ENCODE measurements around the gene S100A7A.

The S100A7A gene

DNA sequence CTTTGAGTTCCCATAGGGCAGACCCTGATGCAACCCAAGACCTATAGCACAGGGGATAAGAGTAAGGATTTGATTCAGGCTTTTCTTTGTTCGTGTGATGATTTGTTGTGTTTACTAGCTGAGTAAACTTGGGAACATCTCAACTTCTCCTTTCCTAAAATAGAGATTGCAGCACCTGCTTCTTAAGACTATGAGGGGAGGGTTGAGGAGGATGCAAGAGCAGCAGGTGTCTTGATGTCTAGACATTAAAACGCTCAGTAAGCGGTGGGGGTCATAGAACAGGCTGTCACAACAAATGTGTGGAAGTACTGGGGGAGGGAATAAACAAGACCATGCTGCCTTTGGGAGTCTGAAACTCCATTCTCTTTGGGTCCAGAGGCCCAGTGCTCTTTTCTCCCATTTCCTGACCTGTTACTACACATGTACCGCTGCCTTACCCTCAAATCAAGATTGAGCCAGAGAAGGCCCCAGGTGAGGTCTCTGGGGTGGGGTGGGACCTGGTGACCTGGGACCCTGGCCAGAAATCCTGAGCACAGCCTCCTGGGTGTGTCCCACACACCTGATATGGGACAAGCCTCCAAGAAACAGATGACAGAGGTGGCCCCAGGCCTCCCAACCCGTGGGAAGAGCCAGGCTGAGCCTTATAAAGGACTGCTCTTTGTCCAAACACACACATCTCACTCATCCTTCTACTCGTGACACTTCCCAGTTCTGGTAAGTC, at the start of gene S100A7A:
S100A7A (plus strand) TSS at position 671 of the 721 bp plus-strand sequence. CDS start 1,563 bp downstream, outside the sequence.
- no peak for DNase-seq

GRCh38 chr1:153367090-153367489, 49.2 kb upstream of the S100A7A start:
- no peak for DNase-seq

- no peak for DNase-seq
Observed at GRCh38 chr1:153368495-153368894, 47.8 kb upstream of the S100A7A start.

DNA sequence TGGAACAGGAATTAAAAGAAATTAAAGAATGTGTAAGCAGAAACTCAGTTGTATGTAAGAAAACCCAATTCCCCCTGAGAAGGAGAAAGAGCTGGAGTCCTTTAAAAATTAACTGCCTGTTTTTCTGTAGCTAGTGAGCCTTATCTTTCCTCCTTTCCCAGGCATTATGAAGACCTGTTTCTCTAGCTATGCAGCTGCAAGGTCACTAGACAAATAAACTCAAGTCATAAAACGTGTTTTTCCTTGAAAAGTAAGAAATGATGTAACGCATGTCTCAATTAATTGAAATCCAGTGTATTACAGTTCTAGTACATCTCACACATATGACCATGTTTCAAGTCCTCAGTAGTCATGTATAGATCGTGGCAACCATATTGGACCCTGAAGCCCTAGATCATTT, 46.2 kb upstream of the S100A7A start:
- DNase-seq, result no peak

DNA sequence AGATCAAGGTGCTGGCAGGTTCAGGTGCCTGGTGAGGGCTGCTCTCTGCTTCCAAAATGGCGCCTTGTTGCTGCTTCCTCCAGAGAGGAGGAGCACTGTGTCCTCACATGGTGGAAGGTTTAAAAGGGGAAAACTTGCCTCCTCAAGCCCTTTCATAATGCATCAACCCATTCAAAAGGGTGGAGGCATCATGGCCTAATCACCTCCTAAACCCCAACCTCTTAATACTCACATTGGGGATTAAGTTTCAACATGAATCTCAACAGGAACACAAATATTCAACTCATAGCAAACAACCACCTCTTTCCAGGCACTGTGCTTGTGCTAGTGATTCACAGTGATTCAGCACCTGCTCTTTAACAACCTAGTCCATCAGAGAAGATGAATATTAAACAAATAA, 45.1 kb upstream of the S100A7A start:
- DNase-seq, result no peak

- DNase-seq, result no peak
Observed at GRCh38 chr1:153372571-153372970, 43.7 kb upstream of the S100A7A start.

DNA sequence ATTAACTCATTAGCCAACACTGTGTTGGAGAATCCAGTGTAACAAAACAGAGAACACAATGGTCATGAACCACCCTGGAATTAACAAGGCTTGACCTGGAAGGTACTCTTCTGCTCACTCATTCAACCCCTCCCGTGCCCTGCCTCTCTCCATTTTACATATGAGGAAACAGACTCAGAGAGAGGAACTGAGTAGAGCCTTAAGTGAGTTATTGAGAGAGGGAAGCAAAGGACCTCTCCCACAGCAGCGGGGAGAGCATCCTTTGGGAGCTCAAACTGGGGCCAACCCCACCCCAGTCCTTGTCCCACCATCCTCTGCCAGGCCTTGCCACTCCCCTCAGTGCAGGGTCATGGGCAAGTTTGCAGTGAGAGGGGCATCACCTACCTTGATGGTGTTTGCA, 42.2 kb upstream of the S100A7A start:
- no peak for DNase-seq

DNA sequence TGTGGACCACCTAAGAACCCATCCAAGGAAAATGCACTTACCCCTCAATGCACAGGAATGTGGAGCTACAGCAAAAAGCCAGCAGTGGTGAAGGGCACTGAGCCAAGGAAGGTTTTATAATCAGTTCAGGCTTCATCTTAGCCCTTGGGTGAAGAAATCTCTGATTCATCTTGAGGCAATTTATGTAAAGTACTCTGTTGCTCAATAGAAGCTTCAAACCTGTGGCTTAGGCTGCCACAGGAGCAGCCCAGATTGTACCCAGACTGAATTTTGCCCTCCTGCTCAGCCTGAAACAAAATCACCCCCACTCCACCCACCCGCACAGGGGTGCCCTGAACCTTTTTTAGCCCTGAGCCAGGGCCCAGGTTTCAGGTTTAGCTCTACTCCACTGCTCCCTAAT, 40.8 kb upstream of the S100A7A start, which contains the start of gene S100A12:
S100A12 (minus strand) TSS at position 111 of the 400 bp plus-strand sequence. CDS start 1,029 bp downstream, outside the sequence.
- DNase-seq, result no peak

DNA sequence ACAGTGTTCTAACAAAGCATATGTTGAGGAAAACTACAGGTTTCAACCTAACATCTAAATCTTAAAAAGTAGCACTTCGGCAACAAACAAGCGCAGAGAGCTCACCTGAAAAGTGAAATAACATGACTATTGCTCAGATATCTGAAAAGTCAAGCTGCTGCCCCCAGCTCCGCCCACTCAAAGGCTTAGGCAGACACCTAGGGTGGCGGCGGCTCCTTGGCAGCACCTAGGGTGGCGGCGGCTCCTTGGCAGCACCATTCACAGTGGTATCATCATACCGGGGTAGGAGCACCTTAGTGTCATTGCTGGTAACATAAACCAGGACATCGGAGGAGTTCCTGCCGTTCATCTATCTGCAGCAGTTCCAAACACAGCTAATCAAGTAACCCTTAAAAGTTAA, 36.7 kb upstream of the S100A7A start:
- no peak for DNase-seq

GRCh38 chr1:153380711-153381110, 35.6 kb upstream of the S100A7A start:
- no peak for DNase-seq

DNA sequence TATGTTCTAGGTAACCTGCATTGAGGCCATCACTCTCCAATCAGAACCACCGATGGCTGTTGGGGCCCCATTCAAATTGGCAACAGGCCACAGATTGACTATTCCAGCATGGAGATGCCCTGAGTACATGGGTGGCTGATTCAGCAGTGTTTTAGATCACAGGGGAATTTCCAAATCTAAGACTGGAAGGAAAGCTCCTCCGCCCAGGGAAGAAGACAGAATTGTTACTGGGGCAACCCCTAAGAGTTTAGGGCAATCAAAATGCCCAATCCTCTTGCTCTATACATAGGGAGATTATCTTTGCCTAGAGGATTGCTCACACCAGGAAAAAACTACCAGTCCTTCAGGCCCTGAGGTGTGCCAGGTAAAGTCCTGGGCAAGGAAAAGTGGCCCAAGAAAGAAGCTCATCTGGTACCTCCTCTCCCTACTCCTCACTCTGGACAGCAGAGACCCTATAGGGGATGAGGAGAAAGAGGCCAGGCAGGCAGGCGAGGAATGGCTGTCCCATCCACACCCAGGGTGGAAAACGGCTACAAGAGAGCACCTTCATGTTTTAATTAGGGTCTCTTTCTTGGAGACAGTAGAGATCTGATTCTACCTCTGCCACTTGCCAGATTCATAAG, 31.3 kb upstream of the S100A7A start:
- no peak for DNase-seq

DNA sequence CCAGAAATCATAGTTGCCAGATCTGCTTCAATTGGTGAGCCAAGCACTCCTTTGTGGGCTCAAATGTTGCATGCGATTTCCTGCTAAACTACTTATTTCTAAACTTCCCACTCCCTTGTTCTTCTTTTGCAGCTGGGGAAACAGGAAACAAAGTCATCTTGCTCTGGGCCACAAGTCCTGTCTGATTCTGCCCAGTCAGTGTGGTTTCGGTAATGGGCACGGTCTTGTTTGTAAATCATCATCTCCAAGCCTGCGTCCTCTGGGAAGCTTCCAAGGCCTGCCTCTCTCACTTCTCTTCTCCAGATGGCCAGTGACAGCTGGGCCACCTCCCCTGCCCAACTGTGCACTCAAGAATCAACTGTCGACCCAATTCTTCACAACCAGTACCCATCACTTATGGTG, 29.8 kb upstream of the S100A7A start:
- no peak for DNase-seq

- no peak for DNase-seq
Observed at GRCh38 chr1:153387001-153387400, 29.3 kb upstream of the S100A7A start.

DNA sequence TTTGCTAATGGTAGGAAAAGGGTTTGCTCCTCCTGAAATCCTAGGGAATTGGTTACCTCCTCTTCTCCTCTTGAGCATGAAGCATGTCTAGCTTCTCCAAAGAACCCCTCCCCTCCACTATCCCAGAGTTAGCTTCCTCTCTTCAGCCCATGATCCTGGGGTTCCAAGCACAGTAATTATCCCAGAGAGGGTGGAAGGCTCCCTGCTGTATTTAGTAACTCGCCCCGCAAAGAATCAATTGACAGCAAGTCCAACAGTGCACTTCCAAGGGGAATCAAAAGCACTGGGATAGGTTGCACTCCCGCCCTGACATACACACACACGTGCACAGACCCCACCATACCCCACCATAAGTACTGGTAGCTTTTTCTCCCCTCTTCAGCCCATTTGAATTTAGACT, 28.5 kb upstream of the S100A7A start:
- DNase-seq, result no peak

DNA sequence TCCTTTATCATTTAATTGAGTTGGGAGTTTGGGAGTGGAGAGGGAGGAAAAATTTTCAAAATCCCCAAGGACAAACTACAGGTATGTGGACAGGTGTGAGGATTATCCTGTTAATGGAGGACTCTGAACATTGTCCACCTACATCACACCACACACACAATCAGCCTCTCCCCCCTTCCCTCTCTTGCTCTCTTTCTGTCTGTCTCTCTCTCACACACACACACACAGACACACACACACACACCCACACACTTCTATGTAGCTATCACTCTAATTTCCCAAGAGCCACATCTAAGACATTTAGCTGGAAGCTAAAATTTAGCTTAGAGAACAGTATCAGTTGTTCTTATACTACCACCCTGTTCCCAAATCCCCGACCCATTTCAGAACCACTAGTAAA, 26.9 kb upstream of the S100A7A start:
- no peak for DNase-seq

GRCh38 chr1:153389973-153390879, 26.1 kb upstream of the S100A7A start:
- DNase-seq, result no peak

GRCh38 chr1:153390938-153391710, 25.2 kb upstream of the S100A7A start, which contains the start of gene S100A8:
TSS of gene S100A8 (minus strand) at chr1:153391073. CDS start at chr1:153390535, 538 bp downstream.
- DNase-seq, result peak; percentile 82

DNA sequence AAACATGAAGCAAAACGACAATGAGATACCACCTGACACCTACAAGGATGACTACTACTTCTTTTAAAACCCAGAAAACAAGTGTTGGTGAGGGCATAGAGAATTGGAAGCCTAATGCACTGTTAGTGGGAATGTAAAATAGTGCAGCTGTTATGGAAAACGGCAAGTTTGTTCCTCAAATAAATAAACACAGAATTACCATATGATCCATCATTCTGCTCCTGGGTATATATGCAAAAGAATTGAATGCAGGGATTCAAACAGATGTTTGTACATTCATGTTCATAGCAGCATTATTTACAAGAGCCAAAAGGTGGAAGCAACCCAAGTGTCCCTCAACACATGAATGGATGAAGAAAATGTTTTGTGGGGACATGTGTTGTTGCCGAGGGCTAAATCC, 24.1 kb upstream of the S100A7A start:
- DNase-seq, result no peak

- no peak for DNase-seq
Observed at GRCh38 chr1:153392822-153393221, 23.5 kb upstream of the S100A7A start.

DNA sequence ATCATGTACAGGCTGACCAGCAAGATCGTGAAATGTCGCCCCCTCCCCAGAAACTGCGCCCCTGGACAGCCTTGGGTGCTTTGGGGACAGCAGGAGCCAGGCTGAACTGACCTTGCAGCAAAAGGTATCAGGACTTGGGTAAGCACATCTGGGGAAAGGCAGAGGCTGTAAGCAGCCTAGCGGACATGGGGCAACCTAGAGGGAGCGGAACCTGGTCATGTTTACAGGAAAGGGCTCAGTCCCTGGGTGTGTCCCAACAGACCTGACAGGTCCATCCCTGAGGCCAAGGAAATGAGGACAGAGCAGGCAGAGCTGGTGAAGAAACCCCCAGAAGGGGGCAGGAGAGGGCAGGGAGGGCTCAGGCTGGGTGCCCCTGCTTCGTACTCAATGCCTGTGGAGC, 22.4 kb upstream of the S100A7A start:
- no peak for DNase-seq

- DNase-seq, result no peak
Observed at GRCh38 chr1:153394391-153394790, 21.9 kb upstream of the S100A7A start.

- no peak for DNase-seq
Observed at GRCh38 chr1:153395136-153395685, 21.1 kb upstream of the S100A7A start.
